ENCODE results near the gene TMEM209.

TMEM209 gene

GRCh38 chr7:130219871-130220270, 14.7 kb upstream of the TMEM209 start:
- Histone ChIP-seq H2BK12ac (ENCODE audit: low read length) (no peak overlapping the region), H3K9me3 (replicated peaks in 1 of 2; ENCODE audit: control insufficient read depth in 2 of 2, insufficient read depth in 1 of 2, low read depth in 1 of 2, low read length in 2 of 2) (peaks cover 0 to 3% of the 10 kb centered on the region in 2 donors), H3K36me3 (replicated peaks in 1 of 2; ENCODE audit: control insufficient read depth in 2 of 2, insufficient read depth in 2 of 2, low read length in 2 of 2) (no peaks in the 10 kb centered on the region)

DNA sequence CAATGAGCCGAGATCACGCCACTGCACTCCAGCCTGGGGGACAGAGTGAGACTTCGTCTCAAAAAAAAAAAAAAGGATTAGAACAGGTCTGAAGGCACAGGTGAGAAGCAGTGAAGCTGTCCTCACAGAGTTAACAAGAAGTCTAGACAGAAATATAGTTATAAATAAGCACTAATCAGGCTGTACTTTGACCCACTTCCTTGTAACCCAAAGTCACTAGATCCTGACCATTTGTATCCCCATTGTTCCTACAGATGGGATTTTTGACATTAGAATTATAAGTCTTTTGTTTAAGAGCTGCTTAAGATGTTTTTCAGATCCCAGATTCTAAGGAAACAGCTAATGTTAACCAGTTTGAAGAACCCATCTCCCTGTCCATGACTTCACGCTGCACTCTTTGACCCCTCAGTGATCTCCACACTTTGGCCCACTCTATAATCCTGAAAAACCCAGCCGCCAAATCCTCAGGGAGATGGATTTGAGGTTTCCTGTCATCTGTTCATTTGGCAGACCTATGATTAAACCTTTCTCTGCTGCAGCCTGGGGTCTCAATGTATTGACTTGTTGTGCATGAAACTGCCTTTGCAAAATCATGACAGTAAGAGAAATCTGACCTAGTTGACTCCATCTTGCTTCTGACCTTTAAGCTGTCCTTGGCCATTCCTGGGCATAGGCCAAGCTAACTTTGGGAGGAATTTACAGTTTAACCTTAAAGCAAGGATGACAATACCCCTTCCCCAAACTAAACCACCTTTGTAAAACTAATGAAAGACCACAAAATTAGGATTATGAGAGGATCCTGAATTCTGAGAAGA, 13.8 kb upstream of the TMEM209 start:
- Histone ChIP-seq H2BK12ac (ENCODE audit: low read length) (no peak overlapping the region), H3K9ac (ENCODE audit: low read depth, low read length, poor library complexity) (no peak overlapping the region), H2BK120ac (ENCODE audit: low read depth, low read length) (no peak overlapping the region), H3K14ac (ENCODE audit: low read length) (no peak overlapping the region), H3K79me1 (ENCODE audit: low read depth, low read length) (no peaks in the 10 kb centered on the region), H3K18ac (ENCODE audit: low read length) (no peak overlapping the region), H3K4ac (ENCODE audit: low read length) (no peak overlapping the region), H3K9me3 (replicated peaks in 1 of 2; ENCODE audit: control insufficient read depth in 2 of 2, insufficient read depth in 1 of 2, low read depth in 1 of 2, low read length in 2 of 2) (peaks cover 0 to 3% of the 10 kb centered on the region in 2 donors), H3K27me3 (ENCODE audit: control insufficient read depth in 3 of 3, insufficient read depth in 3 of 3, low read depth in 1 of 3, low read length in 3 of 3) (no peaks in the 10 kb centered on the region), H3K23ac (ENCODE audit: low read depth, low read length, poor library complexity) (no peak overlapping the region), H2BK15ac (ENCODE audit: low read length) (no peak overlapping the region), H2AFZ (ENCODE audit: low read length) (no peak overlapping the region), H4K8ac (ENCODE audit: low read depth, low read length) (no peak overlapping the region), H3K4me3 (ENCODE audit: low read length in 2 of 2) (no peak overlapping the region), H2BK5ac (ENCODE audit: low read length) (no peak overlapping the region), H3K36me3 (replicated peaks in 1 of 2; ENCODE audit: control insufficient read depth in 2 of 2, insufficient read depth in 2 of 2, low read length in 2 of 2) (no peaks in the 10 kb centered on the region), H3K27ac (replicated peaks; ENCODE audit: low read length) (no peak overlapping the region), H2AK5ac (ENCODE audit: low read depth, low read length) (no peak overlapping the region), H3K4me1 (ENCODE audit: control insufficient read depth in 2 of 2, insufficient read depth in 1 of 2, low read depth in 1 of 2, low read length in 2 of 2) (no peaks in the 10 kb centered on the region), H3K4me2 (ENCODE audit: insufficient read depth, low read length, poor library complexity, severe bottlenecking) (no peak overlapping the region), H4K91ac (ENCODE audit: low read depth, low read length, poor library complexity) (no peak overlapping the region)
- no peak for DNase-seq (ENCODE audit: low spot score)
- WGBS, 2 donors (ENCODE audit: extremely low coverage in 2 of 2, insufficient read length in 2 of 2, insufficient replicate concordance in 1 of 2), result no CpG with 5 or more reads among the region's 5 CpGs

More at GRCh38 chr7:130219871-130220270, 14.7 kb upstream of the TMEM209 start:
- Histone ChIP-seq H3K9ac (ENCODE audit: low read depth, low read length, poor library complexity) (no peak overlapping the region), H4K8ac (ENCODE audit: low read depth, low read length) (no peak overlapping the region), H2BK120ac (ENCODE audit: low read depth, low read length) (no peak overlapping the region), H3K79me1 (ENCODE audit: low read depth, low read length) (no peaks in the 10 kb centered on the region), H4K91ac (ENCODE audit: low read depth, low read length, poor library complexity) (no peak overlapping the region), H2BK15ac (ENCODE audit: low read length) (no peak overlapping the region), H3K14ac (ENCODE audit: low read length) (no peak overlapping the region), H3K4me2 (ENCODE audit: insufficient read depth, low read length, poor library complexity, severe bottlenecking) (no peak overlapping the region), H3K4me1 (ENCODE audit: control insufficient read depth in 2 of 2, insufficient read depth in 1 of 2, low read depth in 1 of 2, low read length in 2 of 2) (no peaks in the 10 kb centered on the region), H3K27me3 (ENCODE audit: control insufficient read depth in 3 of 3, insufficient read depth in 3 of 3, low read depth in 1 of 3, low read length in 3 of 3) (no peaks in the 10 kb centered on the region), H3K23ac (ENCODE audit: low read depth, low read length, poor library complexity) (no peak overlapping the region), H2BK5ac (ENCODE audit: low read length) (no peak overlapping the region), H2AK5ac (ENCODE audit: low read depth, low read length) (no peak overlapping the region), H3K4me3 (ENCODE audit: low read length in 2 of 2) (no peak overlapping the region), H3K27ac (replicated peaks; ENCODE audit: low read length) (no peak overlapping the region), H3K4ac (ENCODE audit: low read length) (no peak overlapping the region), H3K18ac (ENCODE audit: low read length) (no peak overlapping the region), H2AFZ (ENCODE audit: low read length) (no peak overlapping the region)
- WGBS, 2 donors (ENCODE audit: extremely low coverage in 2 of 2, insufficient read length in 2 of 2, insufficient replicate concordance in 1 of 2), result no CpG with 5 or more reads among the region's 9 CpGs
- DNase-seq (ENCODE audit: low spot score), result no peak

DNA sequence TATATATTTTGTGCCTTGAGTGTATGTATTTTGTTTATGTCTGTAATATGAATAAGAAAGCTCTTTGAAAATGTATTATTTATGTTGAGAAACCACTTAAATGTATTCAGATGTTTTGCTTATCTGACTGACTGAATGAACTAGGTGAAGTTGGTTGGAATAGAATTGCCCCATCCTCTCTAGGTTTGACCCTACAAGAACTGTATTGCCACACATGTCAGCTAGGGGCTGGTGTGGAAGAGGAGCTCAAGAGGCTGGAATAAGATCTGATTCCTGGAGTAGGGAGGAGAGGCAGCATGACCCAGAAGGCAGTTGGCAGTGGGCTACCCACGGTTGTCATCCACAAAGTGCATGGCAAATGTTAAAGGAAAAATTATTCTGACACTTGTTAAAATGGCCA, 11.5 kb upstream of the TMEM209 start:
- Histone ChIP-seq H4K8ac (ENCODE audit: low read depth, low read length) (no peak overlapping the region), H2AK5ac (ENCODE audit: low read depth, low read length) (no peak overlapping the region), H3K14ac (ENCODE audit: low read length) (no peak overlapping the region), H2BK12ac (ENCODE audit: low read length) (no peak overlapping the region), H3K4me3 (ENCODE audit: low read length in 2 of 2) (no peak overlapping the region), H3K79me1 (ENCODE audit: low read depth, low read length) (no peaks in the 10 kb centered on the region), H2AFZ (ENCODE audit: low read length) (no peak overlapping the region), H3K18ac (ENCODE audit: low read length) (no peak overlapping the region), H3K4me2 (ENCODE audit: insufficient read depth, low read length, poor library complexity, severe bottlenecking) (no peak overlapping the region), H3K36me3 (replicated peaks in 1 of 2; ENCODE audit: control insufficient read depth in 2 of 2, insufficient read depth in 2 of 2, low read length in 2 of 2) (no peaks in the 10 kb centered on the region), H2BK120ac (ENCODE audit: low read depth, low read length) (no peak overlapping the region), H3K4ac (ENCODE audit: low read length) (no peak overlapping the region), H3K23ac (ENCODE audit: low read depth, low read length, poor library complexity) (no peak overlapping the region), H3K27me3 (ENCODE audit: control insufficient read depth in 3 of 3, insufficient read depth in 3 of 3, low read depth in 1 of 3, low read length in 3 of 3) (no peaks in the 10 kb centered on the region), H3K9me3 (replicated peaks in 1 of 2; ENCODE audit: control insufficient read depth in 2 of 2, insufficient read depth in 1 of 2, low read depth in 1 of 2, low read length in 2 of 2) (no peaks in the 10 kb centered on the region), H3K9ac (ENCODE audit: low read depth, low read length, poor library complexity) (no peak overlapping the region), H3K4me1 (ENCODE audit: control insufficient read depth in 2 of 2, insufficient read depth in 1 of 2, low read depth in 1 of 2, low read length in 2 of 2) (no peaks in the 10 kb centered on the region), H2BK15ac (ENCODE audit: low read length) (no peak overlapping the region), H3K27ac (replicated peaks; ENCODE audit: low read length) (no peak overlapping the region), H4K91ac (ENCODE audit: low read depth, low read length, poor library complexity) (no peak overlapping the region), H2BK5ac (ENCODE audit: low read length) (no peak overlapping the region)
- DNase-seq (ENCODE audit: low spot score), result no peak
- no CpG with 5 or more reads among the region's 1 CpG for WGBS, 2 donors (ENCODE audit: extremely low coverage in 2 of 2, insufficient read length in 2 of 2, insufficient replicate concordance in 1 of 2)

- no peaks in the 10 kb centered on the region for H3K9me3 ChIP-seq (replicated peaks in 1 of 2; ENCODE audit: control insufficient read depth in 2 of 2, insufficient read depth in 1 of 2, low read depth in 1 of 2, low read length in 2 of 2)
- H3K79me1 ChIP-seq (ENCODE audit: low read depth, low read length), result no peaks in the 10 kb centered on the region
- no CpG with 5 or more reads among the region's 9 CpGs for WGBS, 2 donors (ENCODE audit: extremely low coverage in 2 of 2, insufficient read length in 2 of 2, insufficient replicate concordance in 1 of 2)
- no peaks in the 10 kb centered on the region for H3K4me1 ChIP-seq (ENCODE audit: control insufficient read depth in 2 of 2, insufficient read depth in 1 of 2, low read depth in 1 of 2, low read length in 2 of 2)
- no peak overlapping the region for H3K27ac ChIP-seq (replicated peaks; ENCODE audit: low read length)
- no peak overlapping the region for H2BK120ac ChIP-seq (ENCODE audit: low read depth, low read length)
- no peak overlapping the region for H3K4me3 ChIP-seq (ENCODE audit: low read length in 2 of 2)
- H2AK5ac ChIP-seq (ENCODE audit: low read depth, low read length), result no peak overlapping the region
- H3K18ac ChIP-seq (ENCODE audit: low read length), result no peak overlapping the region
- H3K23ac ChIP-seq (ENCODE audit: low read depth, low read length, poor library complexity), result no peak overlapping the region
- H4K8ac ChIP-seq (ENCODE audit: low read depth, low read length), result no peak overlapping the region
- H2BK12ac ChIP-seq (ENCODE audit: low read length), result no peak overlapping the region
- no peak overlapping the region for H3K9ac ChIP-seq (ENCODE audit: low read depth, low read length, poor library complexity)
- H2BK15ac ChIP-seq (ENCODE audit: low read length), result no peak overlapping the region
- H3K4me2 ChIP-seq (ENCODE audit: insufficient read depth, low read length, poor library complexity, severe bottlenecking), result no peak overlapping the region
- H2AFZ ChIP-seq (ENCODE audit: low read length), result peak overlapping the region; percentile 41
- no peak overlapping the region for H3K14ac ChIP-seq (ENCODE audit: low read length)
- H4K91ac ChIP-seq (ENCODE audit: low read depth, low read length, poor library complexity), result no peak overlapping the region
- no peak overlapping the region for H3K4ac ChIP-seq (ENCODE audit: low read length)
- no peaks in the 10 kb centered on the region for H3K36me3 ChIP-seq (replicated peaks in 1 of 2; ENCODE audit: control insufficient read depth in 2 of 2, insufficient read depth in 2 of 2, low read length in 2 of 2)
- no peaks in the 10 kb centered on the region for H3K27me3 ChIP-seq (ENCODE audit: control insufficient read depth in 3 of 3, insufficient read depth in 3 of 3, low read depth in 1 of 3, low read length in 3 of 3)
- DNase-seq (ENCODE audit: low spot score), result no peak
- H2BK5ac ChIP-seq (ENCODE audit: low read length), result no peak overlapping the region
Measured at GRCh38 chr7:130216025-130216424, 10.8 kb upstream of the TMEM209 start.

Measured in neuronal stem cell (in vitro differentiated cells).